NT2/D1 (cell line): ENCODE results near the gene NEK5.

Source experiments
- DNase-seq: peaks from one replicate; pipeline ENCODE4 v3.0.0-alpha.2; 2011; ENCODE audit warnings: low read depth, low spot score
- H3K27me3 ChIP-seq: 2 replicates; pipeline ENCODE4 v1.6.0; 2011; ENCODE audit warnings: mild to moderate bottlenecking; ENCODE audit not compliant: insufficient read length, insufficient read depth
- H3K36me3 ChIP-seq: 2 replicates; pipeline ENCODE4 v1.6.1; 2011; ENCODE audit warnings: mild to moderate bottlenecking, low read length, mixed read lengths; ENCODE audit not compliant: insufficient read depth, insufficient read length
- H3K4me1 ChIP-seq: 2 replicates; pipeline ENCODE4 v1.5.1; 2011; ENCODE audit not compliant: insufficient read depth, insufficient read length
- H3K4me3 ChIP-seq: 2 replicates; pipeline ENCODE4 v1.5.1; 2011; ENCODE audit warnings: low read depth; ENCODE audit not compliant: insufficient read length
- H3K9ac ChIP-seq: 2 replicates; pipeline ENCODE4 v1.6.0; 2011; ENCODE audit warnings: low read depth; ENCODE audit not compliant: insufficient read length
- H3K9me3 ChIP-seq: 2 replicates; pipeline ENCODE4 v1.5.1; 2011; ENCODE audit warnings: mild to moderate bottlenecking, low read length; ENCODE audit not compliant: insufficient read depth
- SUZ12 ChIP-seq: IDR thresholded peaks from 2 replicates; pipeline ENCODE4 v1.6.1; 2011; ENCODE audit not compliant: insufficient read length, insufficient read depth; ENCODE audit errors: extremely low read depth
- YY1 ChIP-seq: IDR thresholded peaks from 2 replicates; pipeline ENCODE4 v1.6.1; 2011; ENCODE audit not compliant: insufficient read length, insufficient read depth
- ZNF274 ChIP-seq: IDR thresholded peaks from 2 replicates; pipeline ENCODE4 v1.6.1; 2011; ENCODE audit warnings: mild to moderate bottlenecking, low read depth, low read length

Gene NEK5

GRCh38 chr13:52159159-52159982 lies 30.5 kb upstream of the NEK5 start, which contains the start of gene NEK3:
Gene NEK3, minus strand, starts transcription at chr13:52159597. Its CDS starts 3,406 bp downstream, at chr13:52156191.
- Histone ChIP-seq H3K9ac (peak within 1 kb of the TSS; percentile 67), H3K36me3 (no peaks in the 10 kb centered on the region), H3K4me3 (peak within 1 kb of the TSS; percentile 50), H3K9me3 (no peaks in the 10 kb centered on the region), H3K4me1 (no peaks in the 10 kb centered on the region), H3K27me3 (no peaks in the 10 kb centered on the region)
- DNase-seq = peak; percentile 44
- TF ChIP-seq YY1 (no peak), SUZ12 (no peak), ZNF274 (no peak)

GRCh38 chr13:52158629-52159158 lies 29.8 kb upstream of the NEK5 start:
- no peaks in the 10 kb centered on the region for H3K4me1 ChIP-seq
- no peak overlapping the region for H3K9ac ChIP-seq
- no peak for TF ChIP-seq SUZ12
- no peak for TF ChIP-seq ZNF274
- no peak for TF ChIP-seq YY1
- no peak for DNase-seq
- H3K36me3 ChIP-seq = no peaks in the 10 kb centered on the region
- H3K9me3 ChIP-seq = no peaks in the 10 kb centered on the region
- H3K27me3 ChIP-seq = no peaks in the 10 kb centered on the region
- peak overlapping the region; percentile 50 for H3K4me3 ChIP-seq

- DNase-seq = no peak
- Histone ChIP-seq H3K36me3 (no peaks in the 10 kb centered on the region), H3K27me3 (no peaks in the 10 kb centered on the region), H3K9me3 (no peaks in the 10 kb centered on the region), H3K9ac (no peak overlapping the region), H3K4me3 (no peak overlapping the region), H3K4me1 (no peaks in the 10 kb centered on the region)
- TF ChIP-seq ZNF274 = no peak
These were observed 27.9 kb upstream of the NEK5 start for GRCh38 chr13:52156724-52157261.

- H3K4me1 ChIP-seq = no peaks in the 10 kb centered on the region
- no peak overlapping the region for H3K9ac ChIP-seq
- H3K27me3 ChIP-seq = no peaks in the 10 kb centered on the region
- no peaks in the 10 kb centered on the region for H3K9me3 ChIP-seq
- H3K36me3 ChIP-seq = no peaks in the 10 kb centered on the region
- no peak for DNase-seq
- no peak for TF ChIP-seq SUZ12
- no peak for TF ChIP-seq YY1
- no peak for TF ChIP-seq ZNF274
- no peak overlapping the region for H3K4me3 ChIP-seq
These were observed 26.3 kb upstream of the NEK5 start for GRCh38 chr13:52155177-52155576.

GRCh38 chr13:52147225-52147624 lies 18.4 kb upstream of the NEK5 start:
- H3K9ac ChIP-seq = no peak overlapping the region
- no peak for DNase-seq
- TF ChIP-seq SUZ12 (no peak), ZNF274 (no peak), YY1 (no peak)
- H3K4me1 ChIP-seq = no peaks in the 10 kb centered on the region
- H3K4me3 ChIP-seq = no peak overlapping the region
- no peaks in the 10 kb centered on the region for H3K27me3 ChIP-seq
- no peaks in the 10 kb centered on the region for H3K9me3 ChIP-seq
- no peaks in the 10 kb centered on the region for H3K36me3 ChIP-seq

GRCh38 chr13:52141299-52141698 lies 12.4 kb upstream of the NEK5 start:
- DNase-seq = no peak
- TF ChIP-seq SUZ12 (no peak), ZNF274 (no peak), YY1 (no peak)
- H3K27me3 ChIP-seq = no peaks in the 10 kb centered on the region
- no peaks in the 10 kb centered on the region for H3K36me3 ChIP-seq
- no peaks in the 10 kb centered on the region for H3K4me1 ChIP-seq
- no peak overlapping the region for H3K4me3 ChIP-seq
- no peak overlapping the region for H3K9ac ChIP-seq
- no peaks in the 10 kb centered on the region for H3K9me3 ChIP-seq

GRCh38 chr13:52137489-52137888 lies 8.6 kb upstream of the NEK5 start:
- no peak for DNase-seq
- TF ChIP-seq SUZ12 (no peak), YY1 (no peak), ZNF274 (no peak)
- Histone ChIP-seq H3K4me1 (no peaks in the 10 kb centered on the region), H3K9ac (no peak overlapping the region), H3K27me3 (no peaks in the 10 kb centered on the region), H3K36me3 (no peaks in the 10 kb centered on the region), H3K9me3 (no peaks in the 10 kb centered on the region), H3K4me3 (no peak overlapping the region)
